ENCODE data around the gene CFC1.
"Not testable (repeated sequence)": the region's sequence is repeated elsewhere in the genome, so short reads cannot be mapped to it uniquely, and the experiment has no call there.

Gene CFC1

GRCh38 chr2:130581491-130581890 is 17.9 kb downstream of the CFC1 start:
- not testable (repeated sequence) for H3K9me3 ChIP-seq (ENCODE audit: control insufficient read depth in 2 of 2, low read length in 2 of 2); H3K4me1 ChIP-seq (ENCODE audit: control insufficient read depth, insufficient read depth, low read length)

GRCh38 chr2:130579121-130579520 is 20.3 kb downstream of the CFC1 start:
- H3K4me3 ChIP-seq (ENCODE audit: low read length in 2 of 2); H3K9ac ChIP-seq (ENCODE audit: low read length in 2 of 2); H3K27me3 ChIP-seq (ENCODE audit: control insufficient read depth in 1 of 2, insufficient read depth in 2 of 2, low read length in 2 of 2); H3K9me3 ChIP-seq (ENCODE audit: control insufficient read depth in 2 of 2, low read length in 2 of 2); H3K27ac ChIP-seq (ENCODE audit: low read length); H3K4me1 ChIP-seq (ENCODE audit: control insufficient read depth, insufficient read depth, low read length); H3K36me3 ChIP-seq (ENCODE audit: control insufficient read depth in 2 of 2, insufficient read depth in 2 of 2, low read length in 2 of 2): not testable (repeated sequence)

More at GRCh38 chr2:130581491-130581890, 17.9 kb downstream of the CFC1 start:
- not testable (repeated sequence) for H3K36me3 ChIP-seq (ENCODE audit: control insufficient read depth in 2 of 2, insufficient read depth in 2 of 2, low read length in 2 of 2); H3K27me3 ChIP-seq (ENCODE audit: control insufficient read depth in 1 of 2, insufficient read depth in 2 of 2, low read length in 2 of 2); H3K27ac ChIP-seq (ENCODE audit: low read length); H3K9ac ChIP-seq (ENCODE audit: low read length in 2 of 2); H3K4me3 ChIP-seq (ENCODE audit: low read length in 2 of 2)

GRCh38 chr2:130577559-130577958 is 21.8 kb downstream of the CFC1 start:
- not testable (repeated sequence) for H3K4me3 ChIP-seq (ENCODE audit: low read length in 2 of 2); H3K27ac ChIP-seq (ENCODE audit: low read length); H3K9ac ChIP-seq (ENCODE audit: low read length in 2 of 2); H3K27me3 ChIP-seq (ENCODE audit: control insufficient read depth in 1 of 2, insufficient read depth in 2 of 2, low read length in 2 of 2); H3K9me3 ChIP-seq (ENCODE audit: control insufficient read depth in 2 of 2, low read length in 2 of 2); H3K4me1 ChIP-seq (ENCODE audit: control insufficient read depth, insufficient read depth, low read length); H3K36me3 ChIP-seq (ENCODE audit: control insufficient read depth in 2 of 2, insufficient read depth in 2 of 2, low read length in 2 of 2)

GRCh38 chr2:130576209-130576784 is 23.1 kb downstream of the CFC1 start:
- H3K36me3 ChIP-seq (ENCODE audit: control insufficient read depth in 2 of 2, insufficient read depth in 2 of 2, low read length in 2 of 2); H3K27ac ChIP-seq (ENCODE audit: low read length); H3K4me3 ChIP-seq (ENCODE audit: low read length in 2 of 2); H3K4me1 ChIP-seq (ENCODE audit: control insufficient read depth, insufficient read depth, low read length); H3K9me3 ChIP-seq (ENCODE audit: control insufficient read depth in 2 of 2, low read length in 2 of 2); H3K9ac ChIP-seq (ENCODE audit: low read length in 2 of 2); H3K27me3 ChIP-seq (ENCODE audit: control insufficient read depth in 1 of 2, insufficient read depth in 2 of 2, low read length in 2 of 2): not testable (repeated sequence)

- H3K9ac ChIP-seq (ENCODE audit: low read length in 2 of 2); H3K4me3 ChIP-seq (ENCODE audit: low read length in 2 of 2); H3K4me1 ChIP-seq (ENCODE audit: control insufficient read depth, insufficient read depth, low read length); H3K9me3 ChIP-seq (ENCODE audit: control insufficient read depth in 2 of 2, low read length in 2 of 2); H3K27me3 ChIP-seq (ENCODE audit: control insufficient read depth in 1 of 2, insufficient read depth in 2 of 2, low read length in 2 of 2); H3K27ac ChIP-seq (ENCODE audit: low read length); H3K36me3 ChIP-seq (ENCODE audit: control insufficient read depth in 2 of 2, insufficient read depth in 2 of 2, low read length in 2 of 2): not testable (repeated sequence)
Measured at GRCh38 chr2:130574230-130574629, 25.1 kb downstream of the CFC1 start.

- not testable (repeated sequence) for H3K4me1 ChIP-seq (ENCODE audit: control insufficient read depth, insufficient read depth, low read length); H3K9me3 ChIP-seq (ENCODE audit: control insufficient read depth in 2 of 2, low read length in 2 of 2); H3K27ac ChIP-seq (ENCODE audit: low read length); H3K36me3 ChIP-seq (ENCODE audit: control insufficient read depth in 2 of 2, insufficient read depth in 2 of 2, low read length in 2 of 2); H3K27me3 ChIP-seq (ENCODE audit: control insufficient read depth in 1 of 2, insufficient read depth in 2 of 2, low read length in 2 of 2); H3K4me3 ChIP-seq (ENCODE audit: low read length in 2 of 2); H3K9ac ChIP-seq (ENCODE audit: low read length in 2 of 2)
Measured at GRCh38 chr2:130571929-130572328, 27.4 kb downstream of the CFC1 start.

- not testable (repeated sequence) for H3K27me3 ChIP-seq (ENCODE audit: control insufficient read depth in 1 of 2, insufficient read depth in 2 of 2, low read length in 2 of 2); H3K4me1 ChIP-seq (ENCODE audit: control insufficient read depth, insufficient read depth, low read length); H3K36me3 ChIP-seq (ENCODE audit: control insufficient read depth in 2 of 2, insufficient read depth in 2 of 2, low read length in 2 of 2); H3K9ac ChIP-seq (ENCODE audit: low read length in 2 of 2); H3K9me3 ChIP-seq (ENCODE audit: control insufficient read depth in 2 of 2, low read length in 2 of 2); H3K4me3 ChIP-seq (ENCODE audit: low read length in 2 of 2); H3K27ac ChIP-seq (ENCODE audit: low read length)
Measured at GRCh38 chr2:130566165-130566564, 33.2 kb downstream of the CFC1 start.

GRCh38 chr2:130556441-130556840 is 42.9 kb downstream of the CFC1 start:
- not testable (repeated sequence) for H3K36me3 ChIP-seq (ENCODE audit: control insufficient read depth in 2 of 2, insufficient read depth in 2 of 2, low read length in 2 of 2); H3K9ac ChIP-seq (ENCODE audit: low read length in 2 of 2); H3K4me1 ChIP-seq (ENCODE audit: control insufficient read depth, insufficient read depth, low read length); H3K4me3 ChIP-seq (ENCODE audit: low read length in 2 of 2); H3K9me3 ChIP-seq (ENCODE audit: control insufficient read depth in 2 of 2, low read length in 2 of 2); H3K27ac ChIP-seq (ENCODE audit: low read length); H3K27me3 ChIP-seq (ENCODE audit: control insufficient read depth in 1 of 2, insufficient read depth in 2 of 2, low read length in 2 of 2)

GRCh38 chr2:130554178-130554577 is 45.2 kb downstream of the CFC1 start:
- not testable (repeated sequence) for H3K9me3 ChIP-seq (ENCODE audit: control insufficient read depth in 2 of 2, low read length in 2 of 2); H3K27me3 ChIP-seq (ENCODE audit: control insufficient read depth in 1 of 2, insufficient read depth in 2 of 2, low read length in 2 of 2); H3K9ac ChIP-seq (ENCODE audit: low read length in 2 of 2); H3K27ac ChIP-seq (ENCODE audit: low read length); H3K36me3 ChIP-seq (ENCODE audit: control insufficient read depth in 2 of 2, insufficient read depth in 2 of 2, low read length in 2 of 2); H3K4me1 ChIP-seq (ENCODE audit: control insufficient read depth, insufficient read depth, low read length); H3K4me3 ChIP-seq (ENCODE audit: low read length in 2 of 2)

- not testable (repeated sequence) for H3K4me3 ChIP-seq (ENCODE audit: low read length in 2 of 2); H3K9me3 ChIP-seq (ENCODE audit: control insufficient read depth in 2 of 2, low read length in 2 of 2); H3K27ac ChIP-seq (ENCODE audit: low read length); H3K9ac ChIP-seq (ENCODE audit: low read length in 2 of 2); H3K4me1 ChIP-seq (ENCODE audit: control insufficient read depth, insufficient read depth, low read length); H3K36me3 ChIP-seq (ENCODE audit: control insufficient read depth in 2 of 2, insufficient read depth in 2 of 2, low read length in 2 of 2); H3K27me3 ChIP-seq (ENCODE audit: control insufficient read depth in 1 of 2, insufficient read depth in 2 of 2, low read length in 2 of 2)
Measured at GRCh38 chr2:130549475-130549874, 49.9 kb downstream of the CFC1 start.

- H3K4me1 ChIP-seq (ENCODE audit: control insufficient read depth, insufficient read depth, low read length); H3K27me3 ChIP-seq (ENCODE audit: control insufficient read depth in 1 of 2, insufficient read depth in 2 of 2, low read length in 2 of 2); H3K27ac ChIP-seq (ENCODE audit: low read length); H3K36me3 ChIP-seq (ENCODE audit: control insufficient read depth in 2 of 2, insufficient read depth in 2 of 2, low read length in 2 of 2); H3K9ac ChIP-seq (ENCODE audit: low read length in 2 of 2); H3K9me3 ChIP-seq (ENCODE audit: control insufficient read depth in 2 of 2, low read length in 2 of 2); H3K4me3 ChIP-seq (ENCODE audit: low read length in 2 of 2): not testable (repeated sequence)
Measured at GRCh38 chr2:130548418-130548817, 51.0 kb downstream of the CFC1 start.

- H3K9ac ChIP-seq (ENCODE audit: low read length in 2 of 2); H3K36me3 ChIP-seq (ENCODE audit: control insufficient read depth in 2 of 2, insufficient read depth in 2 of 2, low read length in 2 of 2); H3K4me1 ChIP-seq (ENCODE audit: control insufficient read depth, insufficient read depth, low read length); H3K27me3 ChIP-seq (ENCODE audit: control insufficient read depth in 1 of 2, insufficient read depth in 2 of 2, low read length in 2 of 2); H3K4me3 ChIP-seq (ENCODE audit: low read length in 2 of 2); H3K27ac ChIP-seq (ENCODE audit: low read length); H3K9me3 ChIP-seq (ENCODE audit: control insufficient read depth in 2 of 2, low read length in 2 of 2): not testable (repeated sequence)
Measured at GRCh38 chr2:130544978-130545377, 54.4 kb downstream of the CFC1 start.

Data from stomach smooth muscle (tissue), 2 donors.